HPDE6-E6E7 (cell line): ENCODE data around the gene CD274.
"Not testable (repeated sequence)": the region's sequence is repeated elsewhere in the genome, so short reads cannot be mapped to it uniquely, and the experiment has no call there.

ENCODE experiments used
- DNase-seq: peaks from one replicate; pipeline ENCODE4 v3.0.0; 2011; ENCODE audit warnings: missing footprints; ENCODE audit errors: extremely low spot score

Gene CD274

DNA sequence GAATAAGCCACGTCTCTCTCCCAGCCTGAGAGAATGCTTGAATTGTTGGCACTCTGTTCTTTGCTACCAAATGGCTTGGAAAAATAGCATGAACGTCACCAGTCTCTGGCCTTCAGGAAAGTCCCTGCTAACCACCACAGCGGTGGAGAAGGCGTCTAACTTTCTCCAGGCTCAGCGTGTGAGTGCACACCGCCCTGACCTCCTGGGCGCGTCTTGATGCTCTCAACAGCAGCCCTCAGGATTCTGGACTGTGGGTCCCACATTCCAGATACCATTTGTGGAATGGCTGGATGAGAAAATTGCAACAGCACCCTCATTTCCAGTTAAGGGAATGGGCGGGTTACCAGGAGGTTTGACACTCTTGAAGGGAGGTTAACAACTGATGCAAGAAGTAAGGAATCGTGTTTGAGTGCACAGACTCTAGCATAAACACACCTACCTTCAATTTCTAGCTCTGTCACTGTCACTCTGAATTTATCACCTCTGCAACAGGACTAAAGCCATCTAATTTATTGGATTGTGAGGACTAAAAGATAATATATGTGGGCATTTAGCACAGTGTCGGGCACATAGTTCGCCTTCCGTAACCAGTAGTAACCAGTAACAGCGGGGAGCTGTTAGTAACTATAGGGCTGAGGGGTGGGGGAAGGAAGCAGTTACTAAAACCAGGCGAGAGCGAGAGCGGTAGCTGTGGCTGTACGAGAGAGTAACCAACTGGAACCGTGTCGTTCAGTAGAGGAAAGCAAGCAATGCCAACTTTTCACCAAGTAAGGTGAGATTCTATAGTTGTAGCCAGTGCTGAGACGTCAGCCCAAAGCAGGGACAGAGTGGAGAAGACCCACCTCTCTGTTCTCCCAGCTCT lies 11.8 kb upstream of the CD274 start:
- no peak for DNase-seq

DNA sequence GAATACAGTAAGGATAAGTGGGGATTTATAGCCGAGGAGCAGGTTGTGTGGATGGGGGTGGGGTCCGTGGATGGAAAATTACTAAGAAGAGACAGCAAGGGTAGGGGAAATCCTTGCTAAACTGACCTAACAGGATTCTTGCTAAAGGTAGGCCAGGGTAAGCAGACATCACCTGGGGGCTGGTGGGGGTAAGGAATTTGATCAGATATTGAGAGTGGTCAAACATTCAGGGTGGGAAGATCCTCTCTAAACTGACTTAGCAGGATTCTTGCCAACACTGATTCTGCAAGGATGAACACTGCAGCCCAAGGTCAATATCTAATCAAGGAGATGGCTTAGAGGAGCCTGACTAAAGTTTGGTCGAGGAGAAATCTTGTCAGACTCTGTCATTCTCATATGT lies 9.9 kb upstream of the CD274 start:
- DNase-seq: no peak

DNA sequence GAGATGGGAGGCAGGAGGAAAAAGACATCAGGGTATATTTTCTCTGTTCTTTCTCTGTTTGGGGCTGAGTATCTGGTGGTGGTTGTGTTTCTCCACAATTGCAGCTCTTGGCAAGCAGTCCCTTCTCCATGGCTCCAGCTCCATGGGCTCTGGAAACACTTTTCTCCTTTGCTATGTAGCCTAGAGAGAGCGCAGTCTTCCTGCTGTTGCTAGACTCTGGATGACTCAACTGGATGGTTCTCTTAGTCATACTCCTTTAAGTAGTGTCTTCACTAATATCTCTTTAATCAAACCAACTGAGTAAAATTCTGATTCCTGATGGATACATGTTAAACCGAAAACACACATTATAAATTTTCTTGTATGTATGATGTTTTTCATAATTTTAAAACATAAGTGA lies 9.3 kb upstream of the CD274 start:
- DNase-seq: no peak

DNA sequence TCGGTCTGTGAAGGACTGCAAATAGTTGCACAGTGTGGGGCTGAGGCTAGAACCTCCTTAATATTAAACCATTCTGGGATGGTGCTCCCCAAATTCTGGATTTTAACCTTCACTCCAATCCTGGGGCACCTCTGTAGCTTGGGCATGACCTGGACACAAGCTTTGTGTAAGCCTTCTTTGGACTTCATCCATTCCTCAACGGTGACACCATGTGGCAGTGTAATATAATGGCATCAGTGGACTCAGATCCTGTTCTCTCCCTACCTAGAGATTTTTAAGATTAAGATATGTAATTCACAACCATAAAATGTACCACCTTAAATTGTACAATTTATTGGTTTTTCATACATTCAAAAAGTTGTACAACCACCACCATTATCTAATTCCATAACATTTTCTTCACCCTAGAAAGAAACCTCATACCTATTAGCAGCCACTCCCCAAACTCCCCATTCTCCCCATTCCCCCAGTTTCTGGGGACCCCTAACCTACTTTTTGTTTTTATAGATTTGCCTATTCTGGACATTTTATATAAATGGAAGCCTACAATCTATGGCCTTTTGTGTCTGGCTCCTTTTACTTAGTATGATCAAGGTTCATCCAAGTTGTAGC lies 7.8 kb upstream of the CD274 start:
- no peak for DNase-seq

DNA sequence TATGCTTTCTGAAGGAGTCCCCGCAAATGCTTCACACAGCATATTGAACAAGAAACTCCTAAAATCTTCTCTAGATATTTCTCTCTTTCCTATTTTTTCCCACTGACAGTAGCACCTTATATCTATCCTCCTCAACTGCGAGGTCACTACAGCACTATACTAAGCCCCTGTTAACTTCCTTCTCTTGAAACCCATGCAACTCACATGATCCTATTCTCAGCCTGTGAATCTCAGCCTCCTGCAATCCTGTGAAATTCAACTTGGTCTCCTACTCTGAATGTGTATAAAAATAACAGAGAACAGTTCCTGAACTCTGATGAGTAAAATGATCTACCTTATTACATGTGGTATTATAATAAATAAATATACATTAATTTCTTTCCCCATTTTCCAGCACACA lies 6.5 kb upstream of the CD274 start:
- no peak for DNase-seq

DNA sequence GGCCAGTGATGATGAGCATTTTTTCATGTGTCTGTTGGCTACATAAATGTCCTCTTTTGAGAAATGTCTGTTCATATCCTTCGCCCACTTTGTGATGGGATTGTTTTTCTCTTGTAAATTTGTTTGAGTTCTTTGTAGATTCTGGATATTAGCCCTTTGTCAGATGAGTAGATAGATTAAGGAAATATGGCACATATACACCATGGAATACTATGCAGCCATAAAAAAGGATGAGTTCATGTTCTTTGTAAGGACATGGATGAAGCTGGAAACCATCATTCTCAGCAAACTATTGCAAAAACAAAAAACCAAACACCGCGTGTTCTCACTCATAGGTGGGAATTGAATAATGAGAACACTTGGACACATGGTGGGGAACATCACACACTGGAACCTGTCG lies 5.2 kb upstream of the CD274 start:
- not testable (repeated sequence) for DNase-seq

DNA sequence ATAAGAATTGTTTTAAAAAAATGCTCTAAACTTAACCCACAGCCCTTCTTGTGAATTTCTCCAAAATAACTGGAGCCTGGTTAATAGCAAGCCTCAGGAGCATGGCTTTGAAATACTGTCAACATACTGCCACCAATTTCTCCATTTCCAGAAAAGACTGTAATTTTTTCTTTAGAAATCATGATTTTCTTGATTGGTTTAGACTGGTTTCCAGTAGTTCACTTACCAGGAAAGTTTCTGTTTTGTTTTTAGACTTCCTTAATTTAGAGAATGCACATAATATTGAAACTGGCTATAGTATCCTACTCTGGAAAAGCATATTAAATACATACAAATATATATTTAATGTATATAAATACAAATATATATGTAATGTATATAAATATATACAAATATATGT lies 4.5 kb upstream of the CD274 start:
- no peak for DNase-seq

DNA sequence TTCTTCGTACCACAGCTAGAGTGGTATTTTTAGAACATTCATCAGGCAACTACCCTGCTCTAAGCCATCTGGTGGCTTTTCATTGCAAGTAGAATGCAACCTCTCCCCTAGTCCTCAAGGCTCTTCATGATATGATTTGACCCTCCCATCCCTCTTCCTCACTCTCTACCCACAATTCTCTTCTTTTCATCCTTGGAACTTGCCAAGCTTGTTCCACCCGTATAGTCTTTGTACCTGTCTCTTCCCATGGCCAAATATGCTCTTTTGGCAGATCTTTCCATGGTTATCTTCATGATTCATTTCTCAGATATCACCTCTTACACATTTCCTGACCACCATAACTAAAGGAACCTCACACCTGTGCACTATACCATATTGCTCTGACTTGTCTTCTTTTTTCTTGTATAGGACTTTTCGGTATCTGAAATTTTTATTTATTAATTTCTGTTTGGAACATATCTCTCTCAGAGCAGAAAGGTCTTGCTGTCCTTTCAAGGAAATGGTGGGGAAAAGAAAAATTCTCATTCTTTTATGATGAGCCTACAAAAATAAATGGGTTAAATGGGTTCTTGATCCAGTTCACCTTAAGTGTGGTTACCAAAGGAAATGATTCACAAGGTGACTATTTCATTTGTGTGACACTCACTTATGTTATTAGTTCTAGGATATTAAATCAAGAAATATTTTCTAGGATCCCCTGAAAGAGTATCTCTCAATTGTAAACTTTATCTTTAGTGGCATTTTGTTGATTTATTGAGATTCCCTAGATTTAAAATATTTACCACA lies 3.7 kb upstream of the CD274 start:
- no peak for DNase-seq

DNA sequence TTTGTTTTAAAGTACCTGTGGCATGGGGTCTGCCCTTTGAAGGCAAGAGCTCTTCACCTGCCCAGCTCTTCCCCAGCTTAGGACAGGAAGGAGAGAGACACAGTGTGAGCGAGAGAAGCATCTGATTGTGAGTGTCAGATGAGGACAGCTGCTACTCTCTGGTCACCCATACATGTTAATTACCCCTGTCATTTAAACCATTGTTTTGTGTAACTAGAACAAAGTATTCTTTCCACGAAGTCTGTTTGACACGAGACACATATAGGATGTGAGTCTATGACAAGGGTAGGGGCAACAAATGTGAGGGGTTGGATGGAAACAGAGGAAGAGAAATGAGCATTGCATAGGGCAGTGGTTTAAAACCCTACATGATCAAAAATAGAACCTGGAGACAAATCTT lies 3.0 kb upstream of the CD274 start:
- DNase-seq: no peak

DNA sequence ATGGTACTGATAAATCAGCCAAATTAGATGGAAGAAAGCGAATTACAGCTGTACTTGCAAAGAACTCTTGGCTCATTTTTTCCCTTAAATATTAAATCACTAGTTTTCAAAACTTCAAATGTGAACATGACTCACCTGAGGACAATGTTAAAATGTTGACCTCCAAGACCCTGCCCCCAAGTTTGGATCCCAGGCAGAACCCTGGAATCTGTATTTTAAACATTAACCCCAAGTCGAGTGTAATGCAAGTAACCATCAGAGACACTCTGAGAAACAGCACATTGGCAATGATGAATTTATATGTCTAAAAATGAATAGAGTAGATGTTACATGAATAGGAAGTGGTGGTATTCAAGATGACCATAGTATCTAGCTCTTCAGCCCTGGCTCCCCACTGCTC lies 2.3 kb upstream of the CD274 start:
- DNase-seq: no peak

DNA sequence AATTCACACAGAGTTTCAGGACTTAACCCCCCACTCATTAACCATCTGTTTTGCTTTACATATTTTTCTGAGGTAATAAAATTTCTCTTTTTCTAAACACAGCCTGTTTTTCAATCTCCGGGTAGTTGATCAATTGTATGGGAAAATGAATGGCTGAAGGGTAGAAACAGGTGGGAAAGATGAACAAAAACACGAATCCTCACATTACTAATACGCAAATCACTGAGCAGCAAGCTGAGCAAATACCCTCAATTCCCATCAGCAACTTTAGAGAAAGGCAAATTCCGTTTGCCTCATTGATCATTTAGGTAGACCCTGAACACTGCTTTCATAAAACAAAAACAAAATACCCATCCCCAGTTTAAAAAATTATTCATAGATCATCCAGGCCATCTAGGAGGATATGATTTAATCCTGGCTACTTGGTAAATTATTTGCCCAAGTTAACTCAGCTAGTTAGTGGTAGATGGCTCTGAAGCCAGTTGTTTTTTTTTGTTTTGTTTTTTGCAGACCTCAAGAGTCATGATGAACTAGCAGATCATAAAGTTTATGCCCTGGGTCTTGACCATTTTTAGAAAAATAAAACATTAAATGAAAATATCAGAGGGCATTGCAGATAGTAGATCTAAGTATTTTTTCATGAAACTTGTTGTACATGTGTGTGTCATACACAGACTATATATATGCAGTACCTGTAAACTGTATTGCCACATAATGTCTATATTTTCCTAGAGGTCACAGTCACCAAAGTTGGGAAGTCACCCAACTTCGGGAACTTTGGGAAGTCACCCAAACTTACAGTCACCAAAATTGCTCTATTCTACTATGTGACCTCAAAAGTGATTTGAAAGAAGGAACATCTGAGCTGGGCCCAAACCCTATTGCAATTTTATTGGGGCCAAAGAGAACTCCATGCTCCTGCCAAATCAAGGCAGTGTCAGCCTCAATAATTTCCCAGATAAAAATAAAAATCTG lies 1.6 kb upstream of the CD274 start:
- DNase-seq: no peak

DNA sequence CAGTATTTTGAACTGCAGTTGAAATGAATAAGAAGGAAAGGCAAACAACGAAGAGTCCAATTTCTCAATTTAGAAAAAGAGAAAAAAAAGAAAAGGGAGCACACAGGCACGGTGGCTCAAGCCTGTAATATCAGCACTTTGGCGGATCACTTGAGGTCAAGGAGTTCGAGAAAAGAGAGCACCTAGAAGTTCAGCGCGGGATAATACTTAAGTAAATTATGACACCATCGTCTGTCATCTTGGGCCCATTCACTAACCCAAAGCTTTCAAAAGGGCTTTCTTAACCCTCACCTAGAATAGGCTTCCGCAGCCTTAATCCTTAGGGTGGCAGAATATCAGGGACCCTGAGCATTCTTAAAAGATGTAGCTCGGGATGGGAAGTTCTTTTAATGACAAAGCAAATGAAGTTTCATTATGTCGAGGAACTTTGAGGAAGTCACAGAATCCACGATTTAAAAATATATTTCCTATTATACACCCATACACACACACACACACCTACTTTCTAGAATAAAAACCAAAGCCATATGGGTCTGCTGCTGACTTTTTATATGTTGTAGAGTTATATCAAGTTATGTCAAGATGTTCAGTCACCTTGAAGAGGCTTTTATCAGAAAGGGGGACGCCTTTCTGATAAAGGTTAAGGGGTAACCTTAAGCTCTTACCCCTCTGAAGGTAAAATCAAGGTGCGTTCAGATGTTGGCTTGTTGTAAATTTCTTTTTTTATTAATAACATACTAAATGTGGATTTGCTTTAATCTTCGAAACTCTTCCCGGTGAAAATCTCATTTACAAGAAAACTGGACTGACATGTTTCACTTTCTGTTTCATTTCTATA lies 602 bp upstream of the CD274 start:
- DNase-seq: no peak

DNA sequence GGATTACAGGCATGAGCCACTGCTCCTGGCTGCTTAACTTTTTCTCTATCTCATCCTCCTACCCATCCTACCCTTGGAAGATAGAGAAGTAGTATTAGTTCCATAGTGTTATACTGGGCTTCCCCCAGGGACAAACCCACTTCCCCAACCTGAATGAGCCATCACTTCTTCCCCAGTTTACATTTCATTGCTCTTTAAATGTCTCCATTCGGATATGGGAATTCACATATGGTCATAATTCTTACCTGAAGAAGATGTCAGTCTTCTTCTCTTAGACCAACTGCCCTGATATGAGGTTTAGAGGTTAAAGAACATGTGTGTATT lies 1.9 kb downstream of the CD274 start:
- DNase-seq: no peak

DNA sequence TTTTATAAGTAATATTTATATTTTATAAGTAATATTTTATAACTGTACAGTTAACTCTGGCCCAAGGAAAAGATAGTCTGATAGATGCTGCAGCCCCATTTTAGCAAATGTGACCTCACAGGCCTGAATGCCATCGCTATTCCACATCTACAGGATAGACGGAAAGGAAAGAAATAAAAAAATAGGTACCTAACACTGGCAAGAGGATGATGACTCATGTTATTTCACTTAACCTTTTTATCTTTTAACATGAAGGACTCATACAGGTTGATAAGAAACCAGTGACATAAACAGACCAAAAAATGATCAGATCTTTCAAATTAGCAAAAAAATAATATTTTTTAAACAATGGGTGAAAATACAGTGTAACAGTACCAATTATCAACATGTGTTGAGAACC lies 2.7 kb downstream of the CD274 start:
- no peak for DNase-seq

DNA sequence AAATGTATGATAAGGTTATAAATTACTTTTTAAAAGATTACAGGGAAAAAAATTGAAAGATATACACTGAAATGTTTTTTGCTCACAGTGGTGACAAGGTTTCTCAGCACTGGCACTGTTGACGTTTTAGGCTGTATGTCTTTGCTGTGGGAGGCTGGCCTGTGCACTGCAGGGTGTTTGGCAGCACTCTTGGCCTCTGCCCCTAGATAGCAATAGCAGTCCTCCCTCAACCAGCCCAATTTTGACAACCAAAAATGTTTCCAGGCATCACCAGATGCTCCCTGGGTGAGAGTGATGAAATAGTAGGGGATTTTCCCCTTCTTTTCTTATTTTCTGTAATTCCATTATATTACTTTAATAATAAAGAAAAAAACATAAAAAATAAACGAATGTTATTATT lies 3.3 kb downstream of the CD274 start:
- no peak for DNase-seq

DNA sequence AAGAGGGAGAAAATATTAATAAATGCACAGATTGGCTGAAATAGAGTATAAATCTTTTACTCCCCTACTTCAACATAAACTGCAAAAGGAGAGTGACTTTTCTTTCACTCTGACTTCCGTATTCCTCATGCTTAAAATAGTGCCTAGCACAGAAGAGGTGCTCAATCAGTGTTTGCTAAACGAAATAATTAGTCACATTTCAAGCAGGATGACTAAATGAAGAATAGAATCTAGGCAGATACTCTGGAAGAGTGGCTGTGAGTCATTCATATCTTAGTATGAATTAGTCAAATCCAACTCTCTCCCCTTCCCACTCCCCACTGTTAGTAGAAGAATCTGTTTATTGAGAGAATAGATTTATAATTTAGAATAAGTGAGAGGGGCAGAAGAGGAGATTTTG lies 4.8 kb downstream of the CD274 start:
- DNase-seq: peak; percentile 51

DNA sequence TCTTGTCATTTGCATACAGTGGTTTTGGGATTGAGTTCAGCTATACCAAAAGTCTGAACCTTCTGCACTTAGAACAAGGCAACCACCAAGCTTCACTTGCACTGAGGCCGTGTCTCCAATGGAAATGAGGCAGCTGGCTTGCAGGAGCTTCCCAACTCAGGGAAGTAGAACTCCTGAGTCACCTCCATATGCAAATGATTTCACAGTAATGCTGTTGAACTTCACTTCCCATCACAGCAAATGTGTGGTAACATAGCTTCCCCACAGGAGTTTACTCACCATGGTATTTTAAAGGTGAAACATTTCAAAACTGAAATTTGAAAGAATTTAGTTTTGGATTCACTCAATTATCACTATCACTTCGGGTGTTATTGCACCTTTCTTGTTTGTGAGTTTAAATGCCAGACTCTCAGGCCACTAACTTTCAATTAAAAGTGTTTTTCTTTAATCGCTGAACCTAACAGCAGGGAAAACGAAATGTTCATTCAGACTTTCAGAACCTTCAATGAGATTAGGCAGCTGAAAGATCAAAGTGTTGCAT lies 9.0 kb downstream of the CD274 start:
- DNase-seq: no peak

DNA sequence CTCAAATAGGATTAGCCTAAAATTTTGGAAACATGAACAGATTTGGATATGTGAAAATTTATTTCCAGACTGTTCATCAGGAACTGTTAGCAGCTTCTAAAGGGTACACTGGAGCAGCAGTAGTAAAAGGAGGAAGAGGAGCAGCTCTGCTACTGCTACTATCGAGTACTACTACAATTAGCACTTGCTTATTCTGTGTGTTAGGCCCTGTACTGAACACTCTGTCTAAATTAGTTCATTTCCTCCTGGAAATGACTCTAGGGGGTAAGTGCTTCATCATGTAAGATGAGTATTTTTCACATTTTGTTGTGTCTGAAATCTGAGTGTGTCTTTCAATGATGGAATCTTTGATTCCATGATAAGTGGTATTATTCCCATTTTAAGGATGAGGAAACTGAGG lies 9.8 kb downstream of the CD274 start:
- no peak for DNase-seq

DNA sequence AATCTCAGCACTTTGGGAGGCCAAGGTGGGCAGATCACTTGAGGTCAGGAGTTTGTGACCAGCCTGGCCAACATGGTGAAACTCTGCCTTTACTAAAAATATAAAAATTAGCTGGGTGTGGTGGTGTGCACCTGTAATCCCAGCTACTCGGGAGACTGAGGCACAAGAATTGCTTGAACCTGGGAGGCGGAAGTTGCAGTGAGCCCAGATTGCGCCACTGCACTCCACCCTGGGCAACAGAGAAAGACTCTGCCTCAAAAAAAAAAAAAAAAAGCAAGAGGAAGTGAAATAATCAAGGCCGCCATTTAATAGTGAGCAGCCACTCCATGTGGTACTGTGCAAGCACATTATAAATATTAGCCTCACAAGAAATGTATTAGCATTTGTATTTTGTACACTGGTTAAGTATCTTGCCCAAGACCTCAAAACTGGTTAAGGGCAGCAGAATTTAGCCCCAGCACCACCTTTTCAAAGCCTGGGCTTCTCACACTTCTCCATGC lies 14.5 kb downstream of the CD274 start:
- not testable (repeated sequence) for DNase-seq

DNA sequence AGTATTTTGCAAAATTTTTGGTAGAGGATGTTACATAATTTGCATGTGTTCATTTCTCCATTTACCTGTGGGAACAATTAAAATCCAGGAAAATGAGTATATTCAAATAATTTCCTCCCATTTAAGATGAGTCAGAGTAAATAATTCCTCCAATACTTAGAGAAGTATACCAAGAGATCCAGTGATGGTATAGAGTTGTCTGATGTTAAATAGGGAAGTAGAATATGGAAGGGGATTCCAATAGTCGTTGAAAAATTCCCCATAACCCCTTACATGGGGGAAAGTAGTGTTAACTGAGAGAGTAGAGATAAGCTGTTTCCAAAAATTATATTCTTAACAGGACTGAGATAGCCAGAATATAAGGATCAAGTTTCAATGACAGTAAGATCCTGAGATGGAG lies 15.7 kb downstream of the CD274 start:
- DNase-seq: no peak
